Activated T-helper 2 cell treated with anti-CD3 and anti-CD28 coated beads, Interferon-gamma antibody, Interleukin-2, Interleukin-4, amounts not matched to agents 10 μg/mL and 5 μg/mL and 100 μg/mL, durations not matched to agents 14 hours and 24 hours and 36 hours (primary cell): ENCODE measurements around the gene ALG3. TPM values are rescaled to one million over a fixed set of nuclear protein-coding genes. Genes with fewer than 3 reads are reported as not detected.

ENCODE experiments used
- DNase-seq: peaks from one replicate; pipeline ENCODE4 v3.0.0; 2021; ENCODE audit warnings: low spot score
- H3K27ac Mint-ChIP-seq: one replicate; pipeline ENCODE4 v1.8.0; 2021; ENCODE audit warnings: mixed read lengths
- H3K27me3 Mint-ChIP-seq: one replicate; pipeline ENCODE4 v1.8.0; 2021; ENCODE audit warnings: low read depth, mixed read lengths
- H3K36me3 Mint-ChIP-seq: one replicate; pipeline ENCODE4 v1.8.0; 2021; ENCODE audit warnings: low read depth, mixed read lengths
- H3K4me1 Mint-ChIP-seq: one replicate; pipeline ENCODE4 v1.8.0; 2021; ENCODE audit warnings: low read depth, mixed read lengths
- H3K4me3 Mint-ChIP-seq: one replicate; pipeline ENCODE4 v1.8.0; 2021; ENCODE audit warnings: low read depth, mild to moderate bottlenecking, moderate library complexity, mixed read lengths
- H3K9me3 Mint-ChIP-seq: one replicate; pipeline ENCODE4 v1.8.0; 2021; ENCODE audit warnings: mixed read lengths
- intact Hi-C: fragments of 100-400 bp; cut with micrococcal nuclease; formaldehyde crosslinking; loops from one replicate; pipeline ENCODE4 v1.15.1; 2023
- total RNA-seq: library from RNA; stranded (reverse); gene quantifications from 2 replicates; pipeline ENCODE4 v1.2.3, GENCODE V29; 2022

Gene ALG3
- total RNA-seq, 1 donor from 2014 or later: 66.6 TPM

DNA sequence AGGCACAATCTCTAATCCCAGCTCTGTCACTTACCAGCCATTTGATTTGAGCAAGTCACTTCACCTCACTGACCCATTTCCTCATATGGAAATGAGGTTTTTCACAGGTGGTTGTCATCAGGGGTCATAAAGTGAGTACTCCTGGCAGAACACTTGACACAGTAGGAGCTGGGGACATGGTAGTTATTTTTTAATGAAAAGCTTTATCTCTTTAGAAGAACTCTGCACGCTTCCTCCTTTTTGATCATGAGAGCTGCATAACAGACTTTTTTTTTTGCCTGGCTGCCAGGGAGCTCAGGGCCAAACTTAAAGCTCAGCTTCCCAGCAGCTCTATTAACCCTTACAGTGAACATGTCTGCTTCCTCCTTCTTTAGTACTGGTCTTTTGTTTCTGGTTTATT lies 11.0 kb downstream of the ALG3 start:
- Mint-ChIP-seq H3K4me3 (no peak overlapping the region), H3K27ac (no peak overlapping the region), H3K4me1 (no peaks in the 10 kb centered on the region), H3K36me3 (peaks cover 7% of the 10 kb centered on the region), H3K27me3 (peaks cover 3% of the 10 kb centered on the region), H3K9me3 (no peaks in the 10 kb centered on the region)
- intact Hi-C loops: no loop called here
- no peak for DNase-seq

DNA sequence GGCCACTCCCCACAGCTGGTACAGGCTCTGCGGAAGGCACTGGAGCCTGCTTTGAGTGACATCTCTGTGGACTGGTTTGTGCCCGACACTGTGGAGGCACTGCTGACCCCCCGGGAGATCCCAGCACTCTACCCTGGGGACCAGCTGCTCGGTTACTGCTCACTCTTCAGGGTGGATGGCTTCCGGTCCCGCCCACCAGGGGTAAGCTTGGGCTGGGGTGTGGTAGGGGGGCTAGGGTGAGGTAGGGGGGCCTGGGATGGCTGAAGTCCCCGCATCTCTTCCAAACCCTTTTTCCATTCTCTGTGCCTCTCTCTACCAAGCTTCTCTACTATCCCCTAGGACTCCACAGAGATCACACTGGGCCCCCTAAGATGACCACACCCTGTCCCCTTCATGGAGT lies 11.6 kb downstream of the ALG3 start:
- intact Hi-C loops: no loop called here
- Mint-ChIP-seq H3K27ac (no peak overlapping the region), H3K36me3 (peaks cover 2% of the 10 kb centered on the region), H3K4me1 (no peaks in the 10 kb centered on the region), H3K27me3 (peaks cover 8% of the 10 kb centered on the region), H3K9me3 (no peaks in the 10 kb centered on the region), H3K4me3 (no peak overlapping the region)
- no peak for DNase-seq

DNA sequence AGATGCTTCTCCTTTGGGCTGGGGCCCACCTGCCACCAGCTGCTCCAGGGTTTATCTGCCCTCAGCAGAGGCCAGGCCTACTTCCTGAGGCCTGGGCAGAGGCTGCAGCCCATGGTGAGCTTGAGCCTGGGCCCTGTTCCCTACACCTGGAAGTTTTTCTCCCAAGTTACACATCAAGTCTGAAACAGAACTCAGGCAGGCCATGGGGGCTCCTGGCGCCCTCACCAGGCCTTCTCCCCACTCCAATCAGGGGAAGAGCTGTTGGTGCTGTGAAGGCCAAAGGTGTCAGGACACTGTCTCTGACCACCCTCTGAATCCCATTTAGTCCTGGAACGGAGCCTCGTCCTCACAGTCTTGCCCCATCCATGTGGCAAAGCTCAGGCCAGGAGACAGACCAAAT lies 12.1 kb downstream of the ALG3 start:
- no peak for DNase-seq
- Mint-ChIP-seq H3K36me3 (no peaks in the 10 kb centered on the region), H3K4me1 (no peaks in the 10 kb centered on the region), H3K9me3 (no peaks in the 10 kb centered on the region), H3K27me3 (peaks cover 14% of the 10 kb centered on the region), H3K4me3 (no peak overlapping the region), H3K27ac (no peak overlapping the region)
- intact Hi-C loops: no loop called here

DNA sequence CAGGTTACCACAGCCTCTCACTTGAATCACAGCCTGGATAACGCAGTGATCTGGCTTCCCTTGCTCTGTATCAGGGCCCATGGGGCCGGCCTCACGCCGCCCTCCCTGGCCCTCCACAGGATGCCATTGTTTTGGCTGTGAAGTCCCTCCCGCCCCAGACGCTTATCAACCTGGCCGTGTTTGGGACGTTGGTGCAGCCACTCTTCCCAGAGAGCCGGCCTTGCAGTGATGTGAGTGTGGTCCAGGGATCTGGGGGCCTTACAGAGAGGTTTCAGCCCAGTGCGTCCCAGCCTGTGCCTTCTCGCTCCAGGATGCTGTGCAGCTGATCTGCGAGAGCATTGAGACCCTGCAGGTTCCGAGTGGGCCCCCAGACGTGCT lies 12.7 kb downstream of the ALG3 start:
- Mint-ChIP-seq H3K9me3 (no peaks in the 10 kb centered on the region), H3K27ac (no peak overlapping the region), H3K36me3 (no peaks in the 10 kb centered on the region), H3K4me3 (no peak overlapping the region), H3K4me1 (peaks cover 3% of the 10 kb centered on the region), H3K27me3 (peaks cover 20% of the 10 kb centered on the region)
- DNase-seq: no peak
- intact Hi-C loops: no loop called here

DNA sequence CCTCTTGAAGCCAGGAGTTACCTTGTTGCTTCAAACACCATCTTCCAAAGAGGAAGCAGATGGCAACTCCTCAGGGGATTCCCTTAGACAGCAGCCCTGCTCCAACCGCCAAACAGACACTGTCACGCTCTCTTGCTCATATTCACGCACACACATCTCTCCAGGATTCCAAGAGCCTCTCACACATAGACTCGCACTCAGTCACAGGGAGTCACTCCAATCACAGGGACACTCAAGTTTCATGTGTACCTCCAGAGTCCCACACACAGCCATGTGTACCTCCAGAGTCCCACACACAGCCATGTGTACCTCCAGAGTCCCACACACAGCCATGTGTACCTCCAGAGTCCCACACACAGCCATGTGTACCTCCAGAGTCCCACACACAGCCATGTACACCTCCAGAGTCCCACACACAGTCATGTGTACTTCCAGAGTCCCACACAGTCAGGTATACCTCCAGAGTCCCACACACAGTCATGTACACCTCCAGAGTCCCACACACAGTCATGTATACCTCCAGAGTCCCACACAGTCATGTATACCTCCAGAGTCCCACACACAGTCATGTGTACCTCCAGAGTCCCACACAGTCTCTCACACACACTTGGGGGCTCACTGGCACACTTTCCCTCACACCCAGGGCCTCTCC lies 13.3 kb downstream of the ALG3 start:
- peaks cover 22% of the 10 kb centered on the region for H3K27me3 Mint-ChIP-seq
- no peaks in the 10 kb centered on the region for H3K36me3 Mint-ChIP-seq
- intact Hi-C loops: no loop called here
- no peak overlapping the region for H3K27ac Mint-ChIP-seq
- peaks cover 3% of the 10 kb centered on the region for H3K4me1 Mint-ChIP-seq
- no peaks in the 10 kb centered on the region for H3K9me3 Mint-ChIP-seq
- DNase-seq: no peak
- no peak overlapping the region for H3K4me3 Mint-ChIP-seq

DNA sequence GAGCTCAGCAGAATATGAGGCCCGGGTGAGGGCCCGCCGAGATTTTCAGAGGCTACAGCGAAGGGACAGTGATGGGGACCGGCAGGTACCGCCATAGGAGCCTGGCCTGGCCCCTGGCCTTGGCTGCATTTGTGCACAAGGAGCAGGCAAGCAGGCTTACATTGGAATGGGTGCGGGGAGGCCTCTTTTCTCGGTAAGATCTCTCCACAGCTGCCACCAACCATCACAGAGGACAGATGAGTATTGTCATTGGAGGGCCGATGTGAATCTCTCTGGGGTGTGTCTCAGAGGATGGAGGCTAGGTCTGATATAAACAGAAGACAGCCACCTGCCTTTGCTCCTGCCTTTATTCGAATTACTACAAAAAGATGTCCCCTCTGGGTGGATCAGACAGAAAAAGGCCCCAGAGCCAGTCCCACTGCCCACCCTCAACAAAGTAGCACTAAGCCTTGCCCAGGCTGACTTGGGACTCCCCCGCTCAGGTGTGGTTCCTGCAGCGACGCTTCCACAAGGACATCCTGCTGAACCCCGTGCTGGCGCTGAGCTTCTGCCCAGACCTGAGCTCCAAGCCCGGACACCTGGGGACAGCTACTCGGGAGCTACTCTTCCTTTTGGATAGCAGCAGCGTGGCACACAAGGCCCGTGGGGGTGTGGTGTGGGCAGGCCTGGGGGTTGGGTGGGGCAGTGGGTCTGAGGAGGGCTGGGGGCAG lies 13.9 kb downstream of the ALG3 start:
- H3K36me3 Mint-ChIP-seq: no peaks in the 10 kb centered on the region
- H3K9me3 Mint-ChIP-seq: no peaks in the 10 kb centered on the region
- DNase-seq: no peak
- H3K4me1 Mint-ChIP-seq: peaks cover 3% of the 10 kb centered on the region
- no peak overlapping the region for H3K27ac Mint-ChIP-seq
- intact Hi-C loops: no loop called here
- H3K4me3 Mint-ChIP-seq: no peak overlapping the region
- peaks cover 22% of the 10 kb centered on the region for H3K27me3 Mint-ChIP-seq

DNA sequence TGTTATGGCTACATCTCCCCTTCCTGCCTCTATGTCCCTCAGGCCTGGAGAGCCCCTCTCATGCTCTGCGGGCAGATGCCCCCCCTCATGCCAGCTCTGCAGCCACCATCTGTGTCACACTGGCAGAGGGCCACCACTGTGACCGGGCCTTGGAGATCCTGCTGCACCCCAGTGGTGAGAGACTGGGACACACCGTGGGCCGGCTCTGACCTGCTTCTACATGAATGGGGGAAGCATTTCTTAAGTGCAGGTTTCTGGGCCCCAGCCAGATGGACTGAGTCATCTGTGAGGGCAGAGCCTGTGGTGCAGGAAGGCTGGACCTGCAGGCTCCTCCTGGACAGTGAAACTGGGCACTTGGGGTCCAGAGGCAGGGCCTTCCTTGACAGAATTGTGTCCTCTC lies 14.5 kb downstream of the ALG3 start:
- Mint-ChIP-seq H3K4me1 (peaks cover 3% of the 10 kb centered on the region), H3K4me3 (no peak overlapping the region), H3K27ac (no peak overlapping the region), H3K36me3 (no peaks in the 10 kb centered on the region), H3K9me3 (no peaks in the 10 kb centered on the region), H3K27me3 (peaks cover 22% of the 10 kb centered on the region)
- no peak for DNase-seq
- intact Hi-C loops: no loop called here

DNA sequence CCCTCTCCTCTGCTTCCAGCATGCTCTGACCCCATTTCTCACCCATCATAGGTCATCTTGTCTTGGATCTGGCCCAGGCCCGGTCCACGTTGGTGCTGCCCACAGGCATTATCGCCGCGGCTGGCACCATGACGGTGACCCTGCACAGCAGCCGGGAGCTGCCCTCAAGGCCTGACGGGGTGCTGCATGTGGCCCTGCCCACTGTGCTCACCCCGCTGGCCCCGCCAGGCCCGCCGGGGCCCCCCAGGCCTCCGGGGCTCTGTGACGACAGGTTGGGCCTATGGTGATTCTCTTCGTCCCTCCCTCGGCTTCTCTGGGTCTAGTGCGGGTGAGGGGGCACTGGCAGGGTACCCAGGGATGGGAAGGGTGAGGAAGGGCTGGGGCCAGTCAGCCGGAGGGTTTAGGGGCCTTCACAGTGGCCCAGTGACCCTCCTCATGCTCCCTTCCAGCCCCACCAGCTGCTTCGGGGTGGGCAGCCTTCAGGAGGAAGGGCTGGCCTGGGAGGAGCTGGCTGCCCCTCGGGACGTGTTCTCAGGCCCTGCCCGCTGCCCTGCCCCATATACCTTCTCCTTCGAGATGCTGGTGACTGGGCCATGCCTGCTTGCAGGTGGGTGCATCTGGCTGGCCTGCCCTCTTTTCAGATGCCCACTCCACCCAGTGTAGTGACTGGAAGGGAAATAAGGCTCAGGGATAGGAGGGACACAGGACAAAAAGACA lies 15.5 kb downstream of the ALG3 start:
- H3K9me3 Mint-ChIP-seq: no peaks in the 10 kb centered on the region
- H3K27me3 Mint-ChIP-seq: peaks cover 32% of the 10 kb centered on the region
- intact Hi-C loops: no loop called here
- H3K4me3 Mint-ChIP-seq: no peak overlapping the region
- no peak overlapping the region for H3K27ac Mint-ChIP-seq
- peaks cover 6% of the 10 kb centered on the region for H3K4me1 Mint-ChIP-seq
- DNase-seq: no peak
- no peaks in the 10 kb centered on the region for H3K36me3 Mint-ChIP-seq

DNA sequence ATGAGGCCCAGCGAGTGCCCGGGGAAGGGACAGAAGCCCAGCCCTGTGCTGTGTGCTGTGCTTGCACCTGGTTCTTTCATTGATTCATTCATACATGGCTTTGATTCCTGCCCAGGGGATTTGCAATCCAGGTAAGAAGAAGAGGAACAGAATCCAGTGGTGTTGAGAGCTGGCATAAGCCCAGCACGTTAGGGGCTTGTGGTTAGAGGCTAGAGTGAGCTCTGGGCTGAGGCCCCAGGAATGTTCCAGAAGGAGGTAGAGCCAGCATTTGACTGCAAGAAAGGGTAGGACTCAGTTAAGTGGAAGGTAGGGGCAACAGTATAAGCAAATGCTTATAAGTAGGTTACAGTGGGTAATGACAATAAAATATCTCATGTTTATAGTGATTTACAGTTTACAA lies 17.1 kb downstream of the ALG3 start:
- Mint-ChIP-seq H3K9me3 (no peaks in the 10 kb centered on the region), H3K4me1 (peaks cover 6% of the 10 kb centered on the region), H3K4me3 (peak overlapping the region; percentile 30), H3K27me3 (peaks cover 42% of the 10 kb centered on the region), H3K36me3 (no peaks in the 10 kb centered on the region), H3K27ac (no peak overlapping the region)
- intact Hi-C loops: no loop called here
- no peak for DNase-seq

DNA sequence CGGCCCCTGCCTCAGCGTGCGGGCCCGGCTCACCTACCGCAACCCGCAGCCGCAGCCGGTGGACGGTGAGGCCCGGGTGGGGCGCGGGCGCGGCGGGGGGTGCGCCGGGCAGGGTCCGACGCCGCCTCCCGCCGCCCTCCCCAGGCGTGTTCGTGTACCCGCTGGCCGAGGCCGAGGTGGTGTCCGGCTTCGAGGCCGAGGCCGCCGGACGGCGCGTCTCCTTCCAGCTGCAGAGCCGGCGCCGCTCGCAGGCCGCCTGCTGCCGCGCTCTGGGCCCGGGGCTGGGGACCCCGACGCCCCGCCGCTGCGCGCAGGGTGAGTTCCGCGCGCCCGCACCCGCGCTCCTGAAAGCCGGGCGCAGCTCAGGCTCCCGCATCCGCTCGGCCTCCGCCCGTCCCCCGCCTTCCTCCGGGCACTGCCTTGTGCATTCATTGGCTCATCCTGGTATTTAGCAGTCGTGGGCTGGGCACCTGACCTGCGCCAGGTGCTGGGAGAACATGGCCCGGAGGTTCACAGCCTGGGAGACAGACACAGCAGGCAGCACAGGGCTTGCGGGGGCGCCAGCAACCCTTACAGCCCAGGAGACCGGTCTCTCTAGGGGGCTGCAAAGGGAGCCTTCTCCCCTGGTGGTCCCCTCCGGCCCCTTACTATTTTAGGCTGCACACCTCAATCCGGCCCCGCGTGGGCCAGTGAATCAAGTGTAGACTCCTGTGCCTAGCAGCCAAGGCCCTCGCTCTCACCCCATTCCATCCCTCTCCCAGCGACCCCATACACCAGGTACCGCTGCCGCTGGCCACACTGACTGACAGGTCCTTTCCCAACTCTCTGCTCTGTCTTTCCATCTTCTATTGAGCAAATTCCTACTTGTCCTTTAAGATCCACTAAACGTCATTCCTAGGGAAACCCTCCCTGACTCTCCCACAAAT lies 17.9 kb downstream of the ALG3 start:
- intact Hi-C loops: no loop called here
- no peak for DNase-seq
- no peaks in the 10 kb centered on the region for H3K36me3 Mint-ChIP-seq
- peaks cover 6% of the 10 kb centered on the region for H3K4me1 Mint-ChIP-seq
- H3K9me3 Mint-ChIP-seq: no peaks in the 10 kb centered on the region
- no peak overlapping the region for H3K27ac Mint-ChIP-seq
- H3K27me3 Mint-ChIP-seq: peaks cover 47% of the 10 kb centered on the region
- H3K4me3 Mint-ChIP-seq: peak overlapping the region; percentile 52

DNA sequence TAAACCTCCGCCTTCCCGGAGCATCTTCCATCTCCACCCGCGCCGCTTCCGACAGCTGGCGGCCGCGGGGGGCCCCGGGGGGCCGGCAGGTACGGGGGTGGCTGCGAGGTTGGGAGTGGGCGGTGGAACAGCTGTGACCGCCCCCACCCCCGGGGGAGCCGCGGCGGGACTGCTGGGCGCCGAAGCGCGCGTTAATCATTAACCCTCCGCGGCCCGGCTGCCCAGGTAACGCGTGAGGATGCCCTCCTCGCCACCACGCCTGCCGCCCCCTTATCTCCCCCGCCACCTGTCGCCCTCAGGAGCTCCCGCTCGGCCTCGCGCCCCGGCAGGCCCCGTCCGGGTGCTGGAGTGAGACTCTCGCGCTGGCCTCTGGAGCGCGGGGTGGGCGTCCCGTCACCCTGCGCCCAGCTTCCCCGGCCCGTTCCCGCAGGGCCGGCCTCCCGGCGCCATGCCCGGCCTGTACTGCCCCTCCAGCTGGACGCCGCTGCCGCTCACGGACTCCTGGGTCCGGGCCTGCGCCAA lies 18.6 kb downstream of the ALG3 start:
- no peak for DNase-seq
- no peaks in the 10 kb centered on the region for H3K36me3 Mint-ChIP-seq
- H3K4me3 Mint-ChIP-seq: no peak overlapping the region
- peaks cover 6% of the 10 kb centered on the region for H3K4me1 Mint-ChIP-seq
- H3K27me3 Mint-ChIP-seq: peaks cover 52% of the 10 kb centered on the region
- intact Hi-C loops: no loop called here
- no peaks in the 10 kb centered on the region for H3K9me3 Mint-ChIP-seq
- no peak overlapping the region for H3K27ac Mint-ChIP-seq

DNA sequence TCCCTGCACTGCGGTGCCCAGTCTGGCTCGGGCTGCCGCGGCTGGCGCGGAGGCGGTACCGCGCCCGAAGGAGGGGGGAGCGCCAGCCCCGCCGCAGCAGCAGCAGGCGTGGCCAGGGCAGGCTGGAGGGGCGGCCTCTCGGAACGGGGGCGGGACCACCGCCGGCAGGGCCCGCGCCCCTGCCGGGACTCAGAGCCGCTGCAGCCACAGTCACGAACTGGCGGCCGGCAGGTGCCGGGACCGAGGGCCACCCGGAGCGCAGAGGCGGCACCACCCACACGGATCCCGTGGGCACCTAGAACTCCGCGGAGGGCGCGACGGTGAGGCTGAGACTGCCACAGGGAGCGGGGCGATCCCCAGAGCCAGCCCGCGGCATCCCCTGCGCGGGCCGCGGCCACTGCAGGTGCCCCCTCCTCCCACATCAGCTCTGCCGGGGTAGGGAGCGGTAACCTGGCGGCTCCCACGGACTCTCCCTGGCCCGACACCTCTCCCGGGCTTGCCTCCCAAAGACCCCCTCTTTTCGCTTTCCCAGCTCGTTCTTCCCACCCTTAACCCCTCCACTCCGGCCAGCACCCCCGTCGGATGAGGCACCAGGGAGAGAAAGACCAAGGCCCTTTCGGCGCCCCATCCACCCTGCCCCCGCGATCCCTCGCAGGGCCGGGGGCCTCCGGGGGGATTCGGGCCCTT lies 19.2 kb downstream of the ALG3 start, which contains the start of gene VWA5B2:
Gene VWA5B2, plus strand, starts transcription at position 192 of the 687 bp plus-strand sequence. CDS start 944 bp downstream, outside the sequence.
- H3K9me3 Mint-ChIP-seq: no peaks in the 10 kb centered on the region
- H3K4me1 Mint-ChIP-seq: peaks cover 6% of the 10 kb centered on the region
- peak; percentile 54 for DNase-seq
- H3K27ac Mint-ChIP-seq: no peak within 1 kb of the TSS
- peak within 1 kb of the TSS; percentile 61 for H3K4me3 Mint-ChIP-seq
- H3K27me3 Mint-ChIP-seq: peaks cover 53% of the 10 kb centered on the region
- intact Hi-C loops: no loop called here
- no peaks in the 10 kb centered on the region for H3K36me3 Mint-ChIP-seq
